GM12892 (cell line): ENCODE measurements around the gene ANKRD44.

Experiments used
- POLR2A ChIP-seq: IDR thresholded peaks from 2 replicates; pipeline ENCODE4 v1.6.1; 2011; ENCODE audit warnings: low read depth, low read length, control low read depth
- POLR2AphosphoS5 ChIP-seq: IDR thresholded peaks from 2 replicates; pipeline ENCODE4 v1.6.1; 2011; ENCODE audit warnings: low read depth, low read length, control low read depth

DNA sequence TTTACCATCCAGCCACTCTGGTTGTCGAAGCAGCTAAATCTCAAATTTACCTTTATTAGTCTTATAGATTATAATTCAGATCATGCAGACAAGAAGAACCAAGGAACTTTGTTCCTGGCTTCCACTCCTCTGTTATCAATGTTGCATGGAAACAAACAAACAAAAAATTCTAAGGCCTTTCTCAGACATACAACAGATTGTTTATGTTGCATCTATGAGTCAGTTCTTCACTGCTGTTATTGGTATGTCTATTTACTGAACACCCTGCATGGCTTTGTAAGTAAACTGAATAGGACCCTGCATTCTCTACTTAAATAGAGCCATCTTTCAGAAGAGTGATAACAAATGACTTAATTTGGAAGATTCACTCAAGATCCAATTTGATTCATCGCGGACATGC lies 1.6 kb upstream of the ANKRD44 start:
- no peak for TF ChIP-seq POLR2AphosphoS5
- TF ChIP-seq POLR2A, result no peak
